Keratinocyte (primary cell): ENCODE data around the gene RGL1.

Experiments used
- EZH2 ChIP-seq: IDR thresholded peaks from one replicate; pipeline ENCODE4 v1.6.1; 2012; ENCODE audit warnings: inconsistent platforms, mild to moderate bottlenecking, low read length, moderate library complexity
- TF ChIP-seq, protein P1 (sequence below), 3 experiments: IDR thresholded peaks in 1 of 3; conservative IDR thresholded peaks in 1 of 3; optimal IDR thresholded peaks in 1 of 3; 2 replicates in 2 of 3; 3 replicates in 1 of 3; pipeline versions ENCODE3 to v1.5.1; 2011; ENCODE audit warnings: low read length in 3 of 3, mild to moderate bottlenecking in 3 of 3, moderate library complexity in 2 of 3, control low read depth in 1 of 3, inconsistent platforms in 1 of 3; ENCODE audit not compliant: insufficient read depth in 2 of 3; ENCODE audit errors: extremely low read depth in 1 of 3

DNA sequence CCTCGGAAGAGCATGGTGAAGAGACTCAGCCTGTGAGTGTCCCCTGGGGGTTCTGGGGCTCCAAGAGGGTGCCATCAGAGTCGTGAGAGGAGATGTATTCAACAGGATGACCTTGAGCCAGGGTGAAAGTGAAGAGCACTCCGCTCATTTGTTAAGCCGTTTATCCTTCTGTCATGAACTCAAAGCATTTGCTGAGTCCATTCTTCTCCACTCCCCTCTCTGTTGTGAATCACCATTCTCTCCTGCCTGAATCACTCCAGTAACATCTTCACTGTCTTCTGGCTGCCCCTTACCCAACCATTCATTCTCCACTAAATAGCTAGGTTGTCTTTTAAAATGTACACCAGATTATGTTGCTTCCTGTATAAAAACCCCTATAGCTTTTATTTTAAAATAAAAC is 102.2 kb downstream of the RGL1 start:
- TF ChIP-seq, protein P1, sequence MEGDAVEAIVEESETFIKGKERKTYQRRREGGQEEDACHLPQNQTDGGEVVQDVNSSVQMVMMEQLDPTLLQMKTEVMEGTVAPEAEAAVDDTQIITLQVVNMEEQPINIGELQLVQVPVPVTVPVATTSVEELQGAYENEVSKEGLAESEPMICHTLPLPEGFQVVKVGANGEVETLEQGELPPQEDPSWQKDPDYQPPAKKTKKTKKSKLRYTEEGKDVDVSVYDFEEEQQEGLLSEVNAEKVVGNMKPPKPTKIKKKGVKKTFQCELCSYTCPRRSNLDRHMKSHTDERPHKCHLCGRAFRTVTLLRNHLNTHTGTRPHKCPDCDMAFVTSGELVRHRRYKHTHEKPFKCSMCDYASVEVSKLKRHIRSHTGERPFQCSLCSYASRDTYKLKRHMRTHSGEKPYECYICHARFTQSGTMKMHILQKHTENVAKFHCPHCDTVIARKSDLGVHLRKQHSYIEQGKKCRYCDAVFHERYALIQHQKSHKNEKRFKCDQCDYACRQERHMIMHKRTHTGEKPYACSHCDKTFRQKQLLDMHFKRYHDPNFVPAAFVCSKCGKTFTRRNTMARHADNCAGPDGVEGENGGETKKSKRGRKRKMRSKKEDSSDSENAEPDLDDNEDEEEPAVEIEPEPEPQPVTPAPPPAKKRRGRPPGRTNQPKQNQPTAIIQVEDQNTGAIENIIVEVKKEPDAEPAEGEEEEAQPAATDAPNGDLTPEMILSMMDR (optimal IDR thresholded peaks at IDR 0.05 in 1 of 3, IDR thresholded peaks at IDR 0.05 in 1 of 3, conservative IDR thresholded peaks at IDR 0.05 in 1 of 3; ENCODE audit: extremely low read depth in 1 of 3, insufficient read depth in 2 of 3, low read length in 3 of 3) = no peak
- no peak for TF ChIP-seq EZH2
